Natural killer cell treated with Interleukin-12 subunit alpha and Interleukin-12 subunit beta and Interleukin-15 and Interleukin-18, amount 100 ng/mL, for 72 hours (primary cell): ENCODE results near the gene SMIM24. TPM values are rescaled to one million over a fixed set of nuclear protein-coding genes. Genes with fewer than 3 reads are reported as not detected.
A peak's percentile ranks its signal among the peaks of the same experiment; 100 is the strongest.

ENCODE experiments used
- ATAC-seq, 2 donors: fragments of 150-1000 bp; cut with Tn5 transposase in 1 of 2; sonication (Bioruptor Pico), chemical (Tn5 transposase) in 1 of 2; 2 replicates each; pipeline ENCODE4 v1.10.0; 2021
- DNase-seq: peaks from one replicate; pipeline ENCODE4 v3.0.0; 2022; ENCODE audit warnings: low spot score
- H3K27ac Mint-ChIP-seq, 2 donors: 1 replicate in 1 of 2; 2 replicates in 1 of 2; pipeline ENCODE4 v1.8.0; 2022; ENCODE audit warnings: mixed read lengths in 2 of 2, mild to moderate bottlenecking in 1 of 2, moderate library complexity in 1 of 2
- H3K27me3 Mint-ChIP-seq, 2 donors: 1 replicate in 1 of 2; 2 replicates in 1 of 2; pipeline ENCODE4 v1.8.0; 2022; ENCODE audit warnings: mixed read lengths in 2 of 2
- H3K36me3 Mint-ChIP-seq: one replicate; pipeline ENCODE4 v1.8.0; 2022; ENCODE audit warnings: mixed read lengths
- H3K4me1 Mint-ChIP-seq, 2 donors: 1 replicate in 1 of 2; 2 replicates in 1 of 2; pipeline ENCODE4 v1.8.0; 2022; ENCODE audit warnings: low read depth in 2 of 2, mixed read lengths in 2 of 2, mild to moderate bottlenecking in 1 of 2
- H3K4me3 Mint-ChIP-seq: one replicate; pipeline ENCODE4 v1.8.0; 2022; ENCODE audit warnings: mixed read lengths
- H3K9me3 Mint-ChIP-seq: 2 replicates; pipeline ENCODE4 v1.8.0; 2022; ENCODE audit warnings: mixed read lengths
- total RNA-seq, 2 donors: library from RNA; stranded (reverse); gene quantifications; one replicate each; pipeline ENCODE4 v1.2.3, GENCODE V29; 2022

The SMIM24 gene
- total RNA-seq, 2 donors from 2014 or later: 0.62 TPM; not detected in 1

GRCh38 chr19:3520166-3521103, 40.1 kb upstream of the SMIM24 start:
- ATAC-seq (peak in 1 of 2 donors; percentile 31), DNase-seq (no peak)
- Mint-ChIP-seq H3K4me1 (peaks cover 9 to 20% of the 10 kb centered on the region in 2 donors), H3K27ac (no peak overlapping the region), H3K36me3 (no peaks in the 10 kb centered on the region), H3K27me3 (no peaks in the 10 kb centered on the region), H3K9me3 (no peaks in the 10 kb centered on the region), H3K4me3 (peak overlapping the region; percentile 12)

- Mint-ChIP-seq H3K27me3 (no peaks in the 10 kb centered on the region), H3K36me3 (no peaks in the 10 kb centered on the region), H3K4me1 (peaks cover 9 to 24% of the 10 kb centered on the region in 2 donors), H3K9me3 (no peaks in the 10 kb centered on the region), H3K4me3 (no peak overlapping the region), H3K27ac (no peak overlapping the region)
- ATAC-seq (no peak), DNase-seq (no peak)
Measured at GRCh38 chr19:3519126-3519525, 38.8 kb upstream of the SMIM24 start.

GRCh38 chr19:3518659-3519058, 38.3 kb upstream of the SMIM24 start:
- H3K27ac Mint-ChIP-seq: no peak overlapping the region
- no peak for ATAC-seq
- H3K4me3 Mint-ChIP-seq: no peak overlapping the region
- no peaks in the 10 kb centered on the region for H3K36me3 Mint-ChIP-seq
- H3K4me1 Mint-ChIP-seq: peaks cover 9 to 23% of the 10 kb centered on the region in 2 donors
- no peak for DNase-seq
- H3K27me3 Mint-ChIP-seq: no peaks in the 10 kb centered on the region
- no peaks in the 10 kb centered on the region for H3K9me3 Mint-ChIP-seq

GRCh38 chr19:3518255-3518654, 37.9 kb upstream of the SMIM24 start:
- Mint-ChIP-seq H3K4me3 (no peak overlapping the region), H3K27me3 (no peaks in the 10 kb centered on the region), H3K9me3 (no peaks in the 10 kb centered on the region), H3K4me1 (peaks cover 9 to 24% of the 10 kb centered on the region in 2 donors), H3K27ac (no peak overlapping the region), H3K36me3 (no peaks in the 10 kb centered on the region)
- ATAC-seq (no peak), DNase-seq (no peak)

- Mint-ChIP-seq H3K36me3 (no peaks in the 10 kb centered on the region), H3K27me3 (no peaks in the 10 kb centered on the region), H3K4me3 (no peak overlapping the region), H3K4me1 (peaks cover 9 to 24% of the 10 kb centered on the region in 2 donors), H3K9me3 (no peaks in the 10 kb centered on the region), H3K27ac (no peak overlapping the region)
- DNase-seq: no peak
- no peak for ATAC-seq
Measured at GRCh38 chr19:3517638-3518037, 37.3 kb upstream of the SMIM24 start.

- Mint-ChIP-seq H3K4me3 (no peak overlapping the region), H3K27me3 (no peaks in the 10 kb centered on the region), H3K9me3 (no peaks in the 10 kb centered on the region), H3K36me3 (no peaks in the 10 kb centered on the region), H3K4me1 (peaks cover 9 to 25% of the 10 kb centered on the region in 2 donors), H3K27ac (no peak overlapping the region)
- no peak for ATAC-seq
- no peak for DNase-seq
Measured at GRCh38 chr19:3516675-3517207, 36.4 kb upstream of the SMIM24 start.

- no peaks in the 10 kb centered on the region for H3K9me3 Mint-ChIP-seq
- peaks cover 6 to 23% of the 10 kb centered on the region in 2 donors for H3K4me1 Mint-ChIP-seq
- H3K27ac Mint-ChIP-seq: no peak overlapping the region
Measured at GRCh38 chr19:3515891-3516422, 35.6 kb upstream of the SMIM24 start.

GRCh38 chr19:3514930-3515329, 34.6 kb upstream of the SMIM24 start:
- H3K9me3 Mint-ChIP-seq: no peaks in the 10 kb centered on the region
- H3K4me1 Mint-ChIP-seq: peaks cover 7 to 25% of the 10 kb centered on the region in 2 donors
- H3K36me3 Mint-ChIP-seq: no peaks in the 10 kb centered on the region
- no peak for DNase-seq
- H3K27me3 Mint-ChIP-seq: no peaks in the 10 kb centered on the region
- ATAC-seq: no peak
- H3K4me3 Mint-ChIP-seq: no peak overlapping the region
- H3K27ac Mint-ChIP-seq: no peak overlapping the region

More at GRCh38 chr19:3515891-3516422, 35.6 kb upstream of the SMIM24 start:
- DNase-seq (no peak), ATAC-seq (no peak)
- Mint-ChIP-seq H3K4me3 (no peak overlapping the region), H3K36me3 (no peaks in the 10 kb centered on the region), H3K27me3 (no peaks in the 10 kb centered on the region)

- Mint-ChIP-seq H3K36me3 (no peaks in the 10 kb centered on the region), H3K9me3 (no peaks in the 10 kb centered on the region), H3K4me1 (peaks cover 18 to 37% of the 10 kb centered on the region in 2 donors), H3K27ac (no peak overlapping the region), H3K27me3 (no peaks in the 10 kb centered on the region), H3K4me3 (no peak overlapping the region)
- DNase-seq (no peak), ATAC-seq (no peak)
Measured at GRCh38 chr19:3513229-3514140, 33.2 kb upstream of the SMIM24 start.

- Mint-ChIP-seq H3K27me3 (no peaks in the 10 kb centered on the region), H3K27ac (no peak overlapping the region), H3K36me3 (no peaks in the 10 kb centered on the region), H3K9me3 (no peaks in the 10 kb centered on the region), H3K4me3 (no peak overlapping the region), H3K4me1 (peaks cover 18 to 40% of the 10 kb centered on the region in 2 donors)
- no peak for ATAC-seq
- DNase-seq: no peak
Measured at GRCh38 chr19:3512562-3513228, 32.4 kb upstream of the SMIM24 start.

GRCh38 chr19:3511506-3512251, 31.4 kb upstream of the SMIM24 start:
- no peaks in the 10 kb centered on the region for H3K9me3 Mint-ChIP-seq
- H3K4me1 Mint-ChIP-seq: peaks cover 27 to 45% of the 10 kb centered on the region in 2 donors
- no peaks in the 10 kb centered on the region for H3K27me3 Mint-ChIP-seq
- no peaks in the 10 kb centered on the region for H3K36me3 Mint-ChIP-seq
- ATAC-seq (no peak), DNase-seq (no peak)
- H3K4me3 Mint-ChIP-seq: no peak overlapping the region
- H3K27ac Mint-ChIP-seq: no peak overlapping the region

GRCh38 chr19:3510727-3511126, 30.4 kb upstream of the SMIM24 start:
- no peaks in the 10 kb centered on the region for H3K27me3 Mint-ChIP-seq
- H3K36me3 Mint-ChIP-seq: no peaks in the 10 kb centered on the region
- DNase-seq: no peak
- H3K27ac Mint-ChIP-seq: no peak overlapping the region
- no peaks in the 10 kb centered on the region for H3K9me3 Mint-ChIP-seq
- ATAC-seq: no peak
- peaks cover 28 to 45% of the 10 kb centered on the region in 2 donors for H3K4me1 Mint-ChIP-seq
- H3K4me3 Mint-ChIP-seq: no peak overlapping the region
